Stimulated activated CD4-positive, alpha-beta T cell treated with anti-CD3 and anti-CD28 coated beads, Interleukin-2, amount 100 ng/mL, for 48 hours (primary cell): ENCODE results near the gene FANK1.
"Not testable (repeated sequence)": the region's sequence is repeated elsewhere in the genome, so short reads cannot be mapped to it uniquely, and the experiment has no call there.

Source experiments
- DNase-seq, 2 donors: peaks; one replicate each; pipeline ENCODE4 v3.0.0-alpha.2; 2020

FANK1 gene

GRCh38 chr10:126036515-126036914 lies 140.2 kb downstream of the FANK1 start:
- no peak for DNase-seq

- no peak for DNase-seq
Observed at GRCh38 chr10:126037946-126038345, 141.6 kb downstream of the FANK1 start.

- DNase-seq: no peak
Observed at GRCh38 chr10:126041117-126041516, 144.8 kb downstream of the FANK1 start.

- DNase-seq: peak; percentile 34 to 43
Observed at GRCh38 chr10:126041804-126042231, 145.5 kb downstream of the FANK1 start.

GRCh38 chr10:126042354-126042753 lies 146.0 kb downstream of the FANK1 start:
- DNase-seq: no peak

DNA sequence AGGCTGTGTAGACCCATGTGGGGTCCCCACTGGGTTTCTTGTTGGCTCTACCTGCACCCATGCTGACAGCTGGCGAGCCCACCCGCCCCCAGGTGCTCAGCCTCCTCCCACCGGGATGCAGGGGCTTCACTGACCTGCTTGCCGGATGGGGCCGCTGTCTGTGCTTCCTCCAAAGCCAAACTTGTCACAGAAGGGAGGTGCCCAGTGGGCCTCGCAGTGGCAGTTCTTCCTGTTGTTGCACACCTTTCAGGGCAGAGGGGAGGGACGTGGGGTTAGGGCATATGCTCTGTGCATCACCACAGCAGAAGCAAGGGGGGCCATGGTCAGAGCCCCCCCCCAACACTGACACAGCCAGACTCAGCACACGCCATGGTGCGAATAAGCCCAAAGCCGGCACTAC lies 146.5 kb downstream of the FANK1 start:
- DNase-seq: no peak

DNA sequence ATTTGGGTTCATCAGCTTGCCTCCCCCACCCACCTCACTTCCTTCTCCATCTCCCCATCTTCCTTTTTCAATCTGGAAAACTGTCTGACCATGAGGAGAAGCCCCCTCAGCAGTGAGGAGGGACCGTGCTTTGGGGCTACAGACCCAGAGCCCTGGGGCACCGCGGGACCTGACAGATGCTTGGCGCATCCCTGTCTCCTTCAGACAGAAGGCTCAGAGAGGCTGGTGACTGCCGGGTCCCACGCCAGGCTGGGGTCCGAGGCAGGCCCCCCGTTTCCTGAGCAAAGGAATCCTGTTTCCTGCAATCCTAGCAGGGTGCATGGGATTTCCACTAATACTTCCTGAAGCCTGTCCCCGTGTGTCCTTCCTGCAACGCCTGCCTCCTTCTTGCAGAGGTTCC lies 147.0 kb downstream of the FANK1 start:
- no peak for DNase-seq

DNA sequence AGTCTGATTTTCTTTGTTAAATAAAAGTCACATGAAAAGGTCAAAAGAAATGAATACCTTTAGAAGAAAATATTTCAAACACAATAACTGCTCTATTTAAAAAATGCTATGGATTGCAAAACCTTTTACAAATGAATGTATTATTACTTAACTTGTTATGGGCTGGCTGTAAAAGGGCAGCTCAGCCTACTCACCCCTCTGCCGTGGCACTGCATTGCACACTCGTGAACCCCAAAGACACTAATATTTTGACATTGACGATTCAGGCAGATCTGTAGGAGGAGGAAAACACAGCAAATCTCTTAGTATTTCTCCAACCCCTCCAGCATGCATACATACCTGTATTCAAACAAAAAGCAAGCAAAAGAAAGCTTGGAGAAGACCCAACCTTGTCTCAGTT lies 149.5 kb downstream of the FANK1 start:
- no peak for DNase-seq

DNA sequence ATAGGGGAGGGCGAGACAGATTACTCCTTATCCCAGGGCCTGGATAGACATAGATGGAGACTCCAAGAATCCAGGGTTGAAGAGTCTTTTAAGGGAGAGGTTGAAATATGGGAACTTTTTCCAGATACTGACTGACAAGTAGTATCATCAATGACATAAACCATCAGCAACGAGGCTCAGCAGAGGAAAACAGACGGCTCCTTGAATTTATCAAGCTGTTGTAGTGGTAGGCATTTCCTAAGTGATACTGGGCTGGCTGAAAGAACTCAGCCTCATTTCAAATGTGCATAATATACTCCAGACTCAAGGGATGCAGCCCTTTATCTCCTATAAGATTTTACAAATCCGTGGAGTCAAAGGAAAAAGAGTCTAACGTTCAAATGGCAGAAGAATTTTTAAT lies 150.5 kb downstream of the FANK1 start:
- no peak for DNase-seq

DNA sequence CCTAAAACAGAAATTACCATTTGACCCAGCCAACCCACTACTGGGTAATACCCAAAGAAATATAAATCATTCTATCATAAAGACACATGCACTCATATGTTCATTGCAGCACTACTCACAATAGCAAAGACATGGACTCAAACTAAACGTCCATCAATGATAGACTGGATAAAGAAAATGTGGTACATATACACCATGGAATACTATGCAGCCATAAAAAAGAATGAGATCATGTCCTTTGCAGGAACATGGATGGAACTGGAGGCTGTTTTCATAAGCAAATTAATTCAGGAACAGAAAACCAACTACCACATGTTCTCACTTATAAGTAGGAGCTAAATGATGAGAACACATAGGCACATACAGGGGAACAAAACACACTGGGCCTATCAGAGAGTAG lies 151.4 kb downstream of the FANK1 start:
- DNase-seq: not testable (repeated sequence)

- no peak for DNase-seq
Observed at GRCh38 chr10:126049759-126050700, 153.7 kb downstream of the FANK1 start.

DNA sequence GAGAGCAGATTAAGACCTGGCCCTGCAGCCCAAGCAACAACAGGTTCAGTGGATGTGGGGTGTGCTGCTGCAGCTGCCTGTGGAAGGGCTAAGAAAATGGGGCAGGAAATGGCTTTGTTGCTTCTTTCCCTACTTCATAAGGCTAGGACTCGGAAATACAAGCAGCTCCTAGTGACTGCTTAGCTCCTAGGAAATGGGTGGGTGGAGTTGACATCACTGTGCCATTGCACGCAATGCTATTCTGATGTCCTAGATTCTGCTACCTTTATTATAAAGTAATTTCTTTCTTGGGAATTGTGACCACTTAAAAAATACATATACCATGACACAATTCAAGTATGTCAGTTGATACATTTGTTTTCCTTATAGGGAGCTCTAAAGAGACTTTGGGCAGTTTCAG lies 155.8 kb downstream of the FANK1 start:
- no peak for DNase-seq

DNA sequence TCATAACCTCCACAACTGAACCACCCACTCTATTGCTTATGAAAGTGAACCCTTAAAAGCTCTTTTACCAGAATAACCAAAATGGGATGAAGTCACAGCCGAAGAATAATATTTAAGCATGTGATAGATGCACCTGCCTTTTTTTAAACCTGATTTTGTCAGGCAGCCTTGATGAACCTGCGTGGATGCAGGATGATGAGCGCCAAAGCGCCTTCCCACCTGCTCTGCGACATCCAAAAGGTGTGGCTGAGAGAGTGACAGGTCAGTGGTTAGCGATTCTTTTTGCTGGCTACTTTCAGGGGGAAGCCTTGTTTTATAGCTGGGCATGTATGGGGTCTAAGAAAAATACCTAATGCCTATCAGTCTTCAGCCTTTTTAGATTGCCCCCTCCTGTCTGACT lies 157.8 kb downstream of the FANK1 start:
- DNase-seq: no peak

DNA sequence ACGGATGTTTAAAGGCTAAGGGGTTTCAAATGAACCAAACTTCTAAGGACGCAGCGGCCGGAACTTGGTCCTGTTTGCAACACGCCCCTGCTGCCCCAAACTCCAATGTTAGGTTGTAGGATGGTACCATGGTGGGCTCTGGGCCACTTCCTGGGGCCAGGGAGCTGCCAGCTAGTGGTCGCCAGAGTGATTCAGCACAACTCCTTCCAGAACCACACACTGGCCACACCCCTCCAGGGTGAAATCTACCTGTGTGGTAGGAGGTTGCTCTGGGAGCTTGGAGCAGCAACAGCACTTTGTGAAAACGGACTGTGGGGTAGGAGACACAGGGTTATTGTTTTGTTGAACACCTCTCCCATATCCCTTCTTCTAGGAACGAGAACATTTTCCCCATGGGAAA lies 161.1 kb downstream of the FANK1 start:
- no peak for DNase-seq

GRCh38 chr10:126058104-126058503 lies 161.7 kb downstream of the FANK1 start:
- DNase-seq: no peak

DNA sequence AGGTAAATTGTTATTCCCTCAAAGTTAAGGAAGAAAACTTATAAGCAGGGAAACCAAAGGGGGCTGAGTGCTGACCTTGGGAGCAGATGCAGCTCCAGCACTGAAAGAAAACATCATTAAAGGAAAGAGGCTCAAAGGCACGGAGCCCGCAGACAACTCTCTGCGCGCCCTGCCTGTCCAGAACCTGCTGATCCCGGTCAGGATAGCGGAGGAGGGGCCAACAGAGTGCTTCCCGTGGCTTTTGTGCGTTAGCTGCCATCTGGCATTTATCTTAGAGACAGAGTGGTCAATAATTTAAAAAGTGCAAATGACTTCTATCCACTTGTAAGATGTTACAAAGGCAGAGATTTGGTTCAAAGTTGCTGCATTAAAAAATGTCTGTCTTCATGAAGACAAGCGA lies 162.1 kb downstream of the FANK1 start:
- DNase-seq: no peak
